Gastrocnemius medialis (tissue), 4 donors: ENCODE results near the gene LAMA1.

Experiments
- CTCF ChIP-seq, 5 experiments: fragments of 450-650 bp in 3 of 5; fragments of 200-600 bp in 2 of 5; sonication (generic) in 2 of 5; IDR thresholded peaks in 4 of 5; conservative IDR thresholded peaks in 1 of 5; 1 replicate in 4 of 5; 2 replicates in 1 of 5; pipeline ENCODE4 v1.5.1; 2016 to 2019; ENCODE audit warnings: antibody characterized with exemption in 5 of 5, mild to moderate bottlenecking in 3 of 5, moderate library complexity in 3 of 5
- POLR2A ChIP-seq, 2 donors: fragments of 450-650 bp; IDR thresholded peaks; one replicate each; pipeline ENCODE4 v1.6.1; 2017; ENCODE audit warnings: antibody characterized with exemption in 2 of 2, mild to moderate bottlenecking in 2 of 2, moderate library complexity in 2 of 2

- TF ChIP-seq CTCF (IDR thresholded peaks at IDR 0.05 in 4 of 5, conservative IDR thresholded peaks at IDR 0.05 in 1 of 5) (no peak), POLR2A (IDR thresholded peaks at IDR 0.05) (no peak)
Observed at GRCh38 chr18:7158216-7158615, 40.6 kb upstream of the LAMA1 start.
